ENCODE data around the gene SVEP1. TPM values are rescaled to one million over a fixed set of nuclear protein-coding genes. Genes with fewer than 3 reads are reported as not detected.

SVEP1 gene
- total RNA-seq, 1 donor from 2014 or later = under 0.01 TPM

DNA sequence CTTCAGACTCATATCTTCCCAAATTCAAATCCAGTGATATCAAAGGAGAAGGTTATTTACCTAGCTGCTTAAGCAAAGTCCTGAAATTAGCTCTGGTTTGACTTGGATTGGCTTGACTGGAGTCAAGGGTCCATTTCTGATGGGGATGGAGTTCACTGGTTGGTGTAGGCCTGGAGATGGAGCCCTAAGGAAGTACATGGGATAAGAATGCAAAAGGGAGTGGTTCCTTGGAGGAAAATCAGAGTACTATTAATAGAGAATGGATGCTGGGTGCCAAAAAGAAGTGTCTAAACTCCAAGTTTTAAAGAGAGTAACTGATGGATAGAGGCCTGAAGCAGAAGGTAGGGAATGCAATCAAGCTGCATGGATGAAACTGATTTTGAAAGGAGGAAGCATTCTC lies 255.7 kb downstream of the SVEP1 start:
- no peak for DNase-seq (ENCODE audit: low read depth in 2 of 2)

DNA sequence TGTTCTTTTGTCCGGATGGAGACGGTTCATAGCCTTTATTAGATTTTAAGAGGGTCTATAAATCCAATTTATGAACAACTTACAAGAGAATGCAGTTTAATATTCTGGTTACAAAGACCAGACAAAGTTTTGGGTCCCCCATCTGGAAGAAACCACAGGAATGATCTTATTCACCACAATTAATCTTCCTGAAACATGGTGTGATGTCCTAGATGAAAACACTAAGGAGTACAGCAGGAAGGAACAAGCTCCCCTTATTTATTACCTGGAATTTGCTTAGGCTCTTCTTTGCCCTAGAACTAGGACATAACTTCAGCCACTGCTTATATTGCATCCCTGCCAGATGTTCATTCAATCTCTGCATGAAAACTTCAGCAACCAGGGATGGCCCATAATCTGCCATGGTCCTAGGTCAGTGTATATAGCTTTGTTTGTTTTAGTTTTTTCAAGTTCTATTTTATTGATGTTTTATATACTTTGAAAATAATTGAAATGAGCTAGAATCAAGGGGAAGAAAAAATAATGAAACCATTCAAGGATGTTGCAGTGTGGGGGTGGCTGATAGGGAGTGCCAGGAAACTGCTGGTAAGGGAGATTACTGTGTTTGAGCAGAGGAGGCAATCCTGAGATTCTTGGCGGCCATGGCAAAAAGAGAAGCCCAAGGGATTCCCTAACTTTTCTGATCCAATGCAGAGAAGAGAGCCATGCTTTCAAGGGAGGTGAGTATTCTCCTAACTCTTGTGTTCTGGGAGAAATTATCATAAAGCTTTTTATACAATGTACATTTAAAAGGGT lies 258.7 kb downstream of the SVEP1 start:
- DNase-seq (ENCODE audit: low read depth in 2 of 2) = no peak

DNA sequence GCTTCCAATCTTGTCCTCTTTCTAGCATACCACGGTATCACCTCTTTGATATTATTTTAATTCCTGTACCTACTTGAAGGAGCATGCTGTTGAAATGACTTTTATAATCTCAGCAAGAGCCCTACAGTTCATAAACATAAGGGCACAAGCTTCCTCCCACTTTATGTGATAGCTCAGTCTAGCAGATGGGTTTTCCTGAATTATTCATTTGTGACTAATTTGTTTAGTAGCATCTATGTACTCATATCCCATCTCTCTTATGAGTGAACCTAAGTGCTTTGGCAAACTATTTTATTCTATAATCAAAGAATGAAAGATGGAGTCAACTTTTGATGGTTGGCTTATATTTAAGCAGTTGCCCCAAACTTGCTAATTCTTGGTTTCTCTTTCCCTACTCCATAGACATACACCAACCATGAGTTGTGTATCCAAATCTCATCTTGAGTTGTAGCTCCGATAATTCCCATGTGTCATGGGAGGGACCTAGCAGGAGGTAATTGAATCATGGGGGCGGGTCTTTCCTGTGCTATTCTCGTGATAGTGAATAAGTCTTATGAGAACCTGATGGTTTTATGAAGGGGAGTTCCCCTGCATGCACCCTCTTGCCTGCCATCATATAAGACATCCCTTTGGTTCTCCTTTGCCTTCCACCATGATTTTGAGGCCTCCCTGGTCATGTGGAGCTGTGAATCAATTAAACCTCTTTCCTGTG lies 259.6 kb downstream of the SVEP1 start:
- no peak for DNase-seq (ENCODE audit: low read depth in 2 of 2)

DNA sequence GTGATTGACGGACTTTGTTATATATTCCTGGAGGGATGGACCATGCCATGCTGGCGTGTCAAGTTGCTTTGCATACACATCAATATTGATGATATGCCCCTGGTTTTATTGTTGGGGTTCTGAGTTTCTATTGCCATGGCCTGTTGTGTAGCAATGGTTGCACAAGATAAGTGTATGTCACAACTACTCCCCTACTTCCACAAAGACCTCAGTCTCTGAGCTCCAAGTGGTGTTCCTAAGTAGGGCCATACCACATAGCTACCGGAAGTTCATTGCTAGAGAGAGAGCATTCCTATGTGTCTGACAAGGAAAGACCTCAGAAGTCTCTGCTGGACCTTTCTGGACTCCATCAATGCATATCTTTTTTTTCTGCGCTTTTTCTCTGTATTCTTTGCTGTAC lies 261.6 kb downstream of the SVEP1 start:
- DNase-seq (ENCODE audit: low read depth in 2 of 2) = no peak

DNA sequence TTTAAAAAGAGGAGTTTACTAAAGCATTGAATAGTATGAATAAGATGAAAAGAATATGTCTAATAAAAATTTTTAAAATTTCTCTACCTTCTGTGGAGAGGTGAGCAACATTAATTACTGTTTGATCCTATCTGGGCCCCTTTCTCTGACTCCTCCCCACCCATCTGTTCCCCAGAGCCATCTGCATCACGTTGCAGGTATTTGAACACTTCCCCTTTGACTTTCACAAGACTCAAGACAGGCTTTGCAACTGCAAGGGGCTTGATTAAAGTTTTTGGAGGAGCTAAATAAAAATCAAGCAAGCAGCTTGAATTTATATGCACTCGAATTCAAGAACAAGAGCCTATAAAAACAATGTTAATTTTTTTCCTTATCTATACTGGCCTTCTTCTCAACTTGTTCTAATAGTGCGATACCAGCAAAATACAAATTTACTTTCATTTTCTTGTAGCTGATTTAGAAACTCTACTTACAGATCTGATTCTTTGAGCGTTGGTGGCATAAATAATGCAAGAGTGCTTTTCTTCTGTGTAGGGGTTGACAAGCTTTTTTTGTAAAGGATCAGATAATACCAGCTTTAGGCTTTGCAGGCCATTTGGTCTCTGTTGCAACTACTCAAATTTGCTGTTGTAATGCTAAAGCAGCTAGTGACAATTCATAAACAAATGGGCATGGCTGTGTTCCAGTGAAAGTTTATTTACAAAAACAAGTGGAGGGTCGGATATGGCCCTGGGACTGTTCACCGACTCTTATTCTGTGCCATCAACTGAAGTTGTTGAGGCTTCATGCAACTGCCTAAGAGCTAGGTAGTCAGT lies 263.1 kb downstream of the SVEP1 start:
- no peak for DNase-seq (ENCODE audit: low read depth in 2 of 2)

Other genes with a start within 250 kb of the SVEP1 start
- not detected in 2 replicates for gene TXNDC8, start 241.9 kb downstream of the SVEP1 start, total RNA-seq
- gene MUSK, start 89.0 kb upstream of the SVEP1 start, total RNA-seq = not detected in 2 replicates